ENCODE data around the gene MPDZ. TPM values are rescaled to one million over a fixed set of nuclear protein-coding genes. Genes with fewer than 3 reads are reported as not detected.

MPDZ gene
- total RNA-seq, 1 donor from 2014 or later: 31.3 TPM

GRCh38 chr9:13139641-13140171 lies 139.8 kb downstream of the MPDZ start:
- Histone ChIP-seq H3K36me3 (peaks cover 15% of the 10 kb centered on the region), H3K27me3 (ENCODE audit: low read depth) (no peaks in the 10 kb centered on the region), H3K4me3 (no peak overlapping the region), H3K4me1 (peaks cover 4% of the 10 kb centered on the region), H3K27ac (no peak overlapping the region), H3K9me3 (no peaks in the 10 kb centered on the region)
- TF ChIP-seq CTCF (IDR thresholded peaks at IDR 0.05): no peak
- DNase-seq: no peak
- intact Hi-C loops (cut with DNase I): no loop called here
- peak; percentile 21 to 34 for ATAC-seq

- H3K27me3 ChIP-seq (ENCODE audit: low read depth): no peaks in the 10 kb centered on the region
- intact Hi-C loops (cut with DNase I): no loop called here
- peaks cover 4% of the 10 kb centered on the region for H3K4me1 ChIP-seq
- H3K36me3 ChIP-seq: peaks cover 25% of the 10 kb centered on the region
- TF ChIP-seq CTCF (IDR thresholded peaks at IDR 0.05): no peak
- H3K27ac ChIP-seq: no peak overlapping the region
- no peak overlapping the region for H3K4me3 ChIP-seq
- ATAC-seq: no peak
- DNase-seq: no peak
- no peaks in the 10 kb centered on the region for H3K9me3 ChIP-seq
These were observed 142.1 kb downstream of the MPDZ start for GRCh38 chr9:13137426-13137825.

GRCh38 chr9:13131991-13132390 lies 147.5 kb downstream of the MPDZ start:
- no peaks in the 10 kb centered on the region for H3K4me1 ChIP-seq
- DNase-seq: no peak
- H3K27me3 ChIP-seq (ENCODE audit: low read depth): no peaks in the 10 kb centered on the region
- no peaks in the 10 kb centered on the region for H3K9me3 ChIP-seq
- no peak for ATAC-seq
- intact Hi-C loops (cut with DNase I): no loop called here
- H3K4me3 ChIP-seq: no peak overlapping the region
- TF ChIP-seq CTCF (IDR thresholded peaks at IDR 0.05): no peak
- no peak overlapping the region for H3K27ac ChIP-seq
- H3K36me3 ChIP-seq: peaks cover 41% of the 10 kb centered on the region

- Histone ChIP-seq H3K27ac (no peak overlapping the region), H3K27me3 (ENCODE audit: low read depth) (no peaks in the 10 kb centered on the region), H3K4me3 (no peak overlapping the region), H3K9me3 (no peaks in the 10 kb centered on the region), H3K36me3 (peaks cover 41% of the 10 kb centered on the region), H3K4me1 (no peaks in the 10 kb centered on the region)
- ATAC-seq: no peak
- DNase-seq: no peak
- TF ChIP-seq CTCF (IDR thresholded peaks at IDR 0.05): no peak
- intact Hi-C loops (cut with DNase I): no loop called here
These were observed 148.1 kb downstream of the MPDZ start for GRCh38 chr9:13131416-13131815.

GRCh38 chr9:13128266-13128860 lies 151.1 kb downstream of the MPDZ start:
- intact Hi-C loops (cut with DNase I): no loop called here
- no peak for TF ChIP-seq CTCF (IDR thresholded peaks at IDR 0.05)
- ATAC-seq (no peak), DNase-seq (no peak)
- Histone ChIP-seq H3K27ac (no peak overlapping the region), H3K4me1 (no peaks in the 10 kb centered on the region), H3K9me3 (no peaks in the 10 kb centered on the region), H3K4me3 (no peak overlapping the region), H3K27me3 (ENCODE audit: low read depth) (no peaks in the 10 kb centered on the region), H3K36me3 (peaks cover 39% of the 10 kb centered on the region)
